IMR-90 (cell line): ENCODE results near the gene FAM221A.

ENCODE experiments used
- BHLHE40 ChIP-seq: fragments of 150-350 bp; IDR thresholded peaks from 2 replicates; pipeline ENCODE4 v1.6.1; 2016; ENCODE audit warnings: mild to moderate bottlenecking, low read depth, low read length
- CEBPB ChIP-seq: IDR thresholded peaks from 2 replicates; pipeline ENCODE4 v1.6.1; 2012; ENCODE audit warnings: low read depth, low read length, improper control_type of control experiment
- CHD1 ChIP-seq: IDR thresholded peaks from 2 replicates; pipeline ENCODE4 v1.6.1; 2012; ENCODE audit warnings: low read depth, low read length, improper control_type of control experiment
- FOS ChIP-seq: fragments of 150-350 bp; IDR thresholded peaks from 2 replicates; pipeline ENCODE4 v1.6.1; 2016; ENCODE audit warnings: low read depth, low read length
- MAZ ChIP-seq: IDR thresholded peaks from 2 replicates; pipeline ENCODE4 v1.6.1; 2012; ENCODE audit warnings: low read depth, mild to moderate bottlenecking, low read length, improper control_type of control experiment, moderate library complexity, borderline replicate concordance
- MXI1 ChIP-seq: IDR thresholded peaks from 2 replicates; pipeline ENCODE4 v1.6.1; 2012; ENCODE audit warnings: low read depth, mild to moderate bottlenecking, low read length, moderate library complexity, borderline replicate concordance
- NFE2L2 ChIP-seq: fragments of 150-350 bp; IDR thresholded peaks from 2 replicates; pipeline ENCODE4 v1.6.1; 2016; ENCODE audit warnings: low read depth, mild to moderate bottlenecking, low read length
- POLR2A ChIP-seq: IDR thresholded peaks from 2 replicates; pipeline ENCODE4 v1.6.1; 2012; ENCODE audit warnings: mild to moderate bottlenecking, low read depth, low read length
- RAD21 ChIP-seq: IDR thresholded peaks from 2 replicates; pipeline ENCODE4 v1.6.1; 2012; ENCODE audit warnings: low read length, improper control_type of control experiment
- RFX5 ChIP-seq: IDR thresholded peaks from 2 replicates; pipeline ENCODE4 v1.8.0; 2012; ENCODE audit warnings: low read depth, mild to moderate bottlenecking, low read length, moderate library complexity
- SMC3 ChIP-seq: fragments of 150-350 bp; IDR thresholded peaks from 2 replicates; pipeline ENCODE4 v1.6.1; 2016; ENCODE audit warnings: low read depth, mild to moderate bottlenecking, antibody characterized with exemption, low read length, moderate library complexity
- USF2 ChIP-seq: fragments of 150-350 bp; IDR thresholded peaks from 2 replicates; pipeline ENCODE4 v1.6.1; 2017; ENCODE audit warnings: mild to moderate bottlenecking, antibody characterized with exemption, low read length, low read depth
- TF ChIP-seq, protein P1 (sequence below): conservative IDR thresholded peaks from 2 replicates; pipeline ENCODE4 v1.5.1; 2012; ENCODE audit warnings: mild to moderate bottlenecking, low read depth, low read length, improper control_type of control experiment
- TF ChIP-seq, protein P2 (sequence below): fragments of 150-350 bp; IDR thresholded peaks from 2 replicates; pipeline ENCODE4 v1.6.1; 2016; ENCODE audit warnings: low read depth, mild to moderate bottlenecking, low read length, moderate library complexity, borderline replicate concordance

DNA sequence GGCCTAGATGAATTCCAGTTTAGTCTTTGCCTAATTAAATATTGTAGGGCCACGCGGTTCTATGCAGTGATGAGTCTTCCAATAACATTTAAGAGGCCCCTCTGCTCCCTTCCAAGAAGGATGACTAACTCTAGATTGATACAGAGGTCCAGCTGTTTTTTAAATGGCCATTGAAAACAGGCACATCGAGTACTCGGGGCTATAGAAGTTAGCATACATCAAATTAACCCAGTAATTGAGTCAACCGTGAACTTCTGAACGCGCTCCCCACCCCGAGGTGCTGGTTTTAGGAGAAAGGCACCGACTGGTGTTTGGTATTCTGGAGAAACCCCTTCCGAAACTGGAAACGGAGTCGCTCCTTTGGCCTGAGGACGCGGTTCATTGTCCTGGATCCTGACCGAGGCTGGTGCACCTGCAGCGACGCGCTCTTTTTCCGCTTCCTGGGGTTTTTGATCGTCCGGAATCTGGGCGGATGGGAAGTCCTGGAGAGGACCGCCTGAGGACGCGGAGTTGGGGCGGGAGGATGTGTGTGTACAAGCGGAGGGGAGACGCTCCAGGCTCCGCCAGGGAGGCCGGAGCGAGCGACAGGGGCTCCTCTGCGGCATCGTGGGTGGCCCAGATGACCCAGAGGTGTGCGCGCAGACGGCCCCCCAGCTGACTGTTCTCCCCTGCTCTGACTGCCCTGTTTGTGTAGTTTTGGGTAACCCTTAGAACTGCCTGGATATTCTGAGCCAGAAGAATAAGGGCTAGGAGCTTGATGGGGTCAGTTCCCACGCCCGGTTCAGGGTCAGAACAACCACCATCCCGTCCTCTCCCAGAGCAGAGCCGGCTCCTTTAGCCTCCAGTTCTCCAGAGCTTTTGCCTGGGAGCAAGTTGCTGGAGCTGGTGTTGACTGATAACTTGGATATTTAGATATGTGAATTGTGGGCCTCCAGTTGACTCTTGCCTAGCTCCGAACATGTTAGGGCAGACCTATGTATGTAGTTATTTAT lies 711 bp downstream of the FAM221A start:
- TF ChIP-seq, protein P1, sequence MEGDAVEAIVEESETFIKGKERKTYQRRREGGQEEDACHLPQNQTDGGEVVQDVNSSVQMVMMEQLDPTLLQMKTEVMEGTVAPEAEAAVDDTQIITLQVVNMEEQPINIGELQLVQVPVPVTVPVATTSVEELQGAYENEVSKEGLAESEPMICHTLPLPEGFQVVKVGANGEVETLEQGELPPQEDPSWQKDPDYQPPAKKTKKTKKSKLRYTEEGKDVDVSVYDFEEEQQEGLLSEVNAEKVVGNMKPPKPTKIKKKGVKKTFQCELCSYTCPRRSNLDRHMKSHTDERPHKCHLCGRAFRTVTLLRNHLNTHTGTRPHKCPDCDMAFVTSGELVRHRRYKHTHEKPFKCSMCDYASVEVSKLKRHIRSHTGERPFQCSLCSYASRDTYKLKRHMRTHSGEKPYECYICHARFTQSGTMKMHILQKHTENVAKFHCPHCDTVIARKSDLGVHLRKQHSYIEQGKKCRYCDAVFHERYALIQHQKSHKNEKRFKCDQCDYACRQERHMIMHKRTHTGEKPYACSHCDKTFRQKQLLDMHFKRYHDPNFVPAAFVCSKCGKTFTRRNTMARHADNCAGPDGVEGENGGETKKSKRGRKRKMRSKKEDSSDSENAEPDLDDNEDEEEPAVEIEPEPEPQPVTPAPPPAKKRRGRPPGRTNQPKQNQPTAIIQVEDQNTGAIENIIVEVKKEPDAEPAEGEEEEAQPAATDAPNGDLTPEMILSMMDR: no peak
- TF ChIP-seq MXI1 (no peak), SMC3 (no peak), POLR2A (no peak), CEBPB (no peak), RAD21 (no peak), FOS (no peak), BHLHE40 (no peak), NFE2L2 (no peak), USF2 (no peak), RFX5 (no peak), MAZ (no peak), CHD1 (no peak)
- TF ChIP-seq, protein P2, sequence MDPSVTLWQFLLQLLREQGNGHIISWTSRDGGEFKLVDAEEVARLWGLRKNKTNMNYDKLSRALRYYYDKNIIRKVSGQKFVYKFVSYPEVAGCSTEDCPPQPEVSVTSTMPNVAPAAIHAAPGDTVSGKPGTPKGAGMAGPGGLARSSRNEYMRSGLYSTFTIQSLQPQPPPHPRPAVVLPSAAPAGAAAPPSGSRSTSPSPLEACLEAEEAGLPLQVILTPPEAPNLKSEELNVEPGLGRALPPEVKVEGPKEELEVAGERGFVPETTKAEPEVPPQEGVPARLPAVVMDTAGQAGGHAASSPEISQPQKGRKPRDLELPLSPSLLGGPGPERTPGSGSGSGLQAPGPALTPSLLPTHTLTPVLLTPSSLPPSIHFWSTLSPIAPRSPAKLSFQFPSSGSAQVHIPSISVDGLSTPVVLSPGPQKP: no peak
